Activated CD4-positive, alpha-beta T cell treated with anti-CD3 and anti-CD28 coated beads, Interleukin-2, Interleukin-4, amounts not matched to agents 100 ng/mL and 50 ng/mL, durations not matched to agents 16 hours and 8 hours (primary cell): ENCODE measurements around the gene HTRA3.

ENCODE experiments used
- DNase-seq: peaks from one replicate; pipeline ENCODE4 v3.0.0-alpha.2; 2020; ENCODE audit warnings: low spot score

Gene HTRA3

DNA sequence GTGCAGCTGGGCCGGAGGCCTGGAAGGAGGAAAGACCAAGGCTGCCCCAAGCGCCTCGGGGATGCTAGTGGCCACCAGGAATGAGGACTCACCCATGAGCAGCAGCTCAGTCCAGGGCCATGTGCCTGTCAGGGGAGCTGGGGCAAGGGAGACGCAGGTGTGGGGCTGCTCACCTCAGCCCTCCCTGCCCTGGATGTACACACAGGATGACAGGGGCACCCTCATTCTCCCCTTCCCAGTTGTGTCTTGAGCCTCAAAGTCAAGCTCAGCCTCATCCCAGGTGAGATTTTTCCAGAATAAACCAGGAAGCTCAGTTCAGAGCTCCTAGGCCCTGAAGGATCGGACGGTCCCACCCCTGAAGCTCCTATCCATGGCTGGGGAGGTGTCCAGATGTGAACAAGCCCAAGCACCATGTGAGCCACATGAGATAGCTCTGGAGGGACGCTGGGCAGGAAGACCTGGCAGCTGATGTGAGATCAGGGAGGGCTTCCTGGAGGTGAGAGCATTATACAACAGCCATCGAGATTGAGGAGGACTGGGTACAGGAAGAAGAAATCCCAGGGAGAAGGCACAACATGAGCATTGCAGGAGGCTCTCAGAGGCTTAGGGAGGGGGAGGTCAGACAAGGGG lies 23.0 kb downstream of the HTRA3 start:
- DNase-seq = no peak

DNA sequence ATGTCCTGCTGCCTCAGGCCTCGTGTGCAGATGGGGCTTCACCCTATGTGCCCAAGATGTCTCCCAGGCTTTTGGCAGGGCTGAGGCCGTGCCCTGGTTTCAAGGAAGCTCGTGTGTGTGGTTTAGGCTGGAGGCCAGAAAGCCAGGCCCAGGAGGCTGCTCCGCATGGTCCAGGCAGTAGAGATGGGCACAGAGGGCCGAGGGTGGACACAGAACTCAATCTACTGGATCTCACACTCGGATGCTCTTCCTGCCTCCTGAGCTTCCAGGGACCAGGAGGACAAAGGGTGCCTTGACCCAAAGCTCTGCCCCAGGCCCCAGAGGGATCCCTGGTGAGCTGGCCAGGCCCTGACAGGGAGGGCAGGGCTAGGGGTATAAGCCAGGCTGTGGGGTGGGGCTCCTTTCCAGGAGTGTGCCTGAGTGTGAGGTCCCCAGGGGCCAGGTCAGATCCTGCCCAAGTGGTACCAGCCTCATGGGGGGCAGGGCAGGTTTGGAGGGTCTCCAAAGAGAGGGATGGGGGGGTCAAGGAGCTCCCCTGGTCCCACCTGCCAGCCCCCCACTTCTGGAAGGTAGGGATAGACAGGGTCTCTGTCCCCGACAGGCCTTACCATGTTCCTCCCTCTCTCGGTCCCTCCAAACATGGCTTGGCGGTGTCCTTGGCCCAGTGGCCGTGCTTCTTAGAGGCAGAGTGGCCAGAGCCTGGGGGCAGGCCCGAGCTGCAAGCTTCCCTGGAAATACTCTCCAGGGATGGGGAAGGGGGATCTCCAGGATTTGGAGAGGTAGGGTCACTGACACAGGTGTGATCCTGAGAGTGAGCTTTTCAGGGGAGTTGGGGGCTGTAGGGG lies 23.8 kb downstream of the HTRA3 start:
- no peak for DNase-seq

DNA sequence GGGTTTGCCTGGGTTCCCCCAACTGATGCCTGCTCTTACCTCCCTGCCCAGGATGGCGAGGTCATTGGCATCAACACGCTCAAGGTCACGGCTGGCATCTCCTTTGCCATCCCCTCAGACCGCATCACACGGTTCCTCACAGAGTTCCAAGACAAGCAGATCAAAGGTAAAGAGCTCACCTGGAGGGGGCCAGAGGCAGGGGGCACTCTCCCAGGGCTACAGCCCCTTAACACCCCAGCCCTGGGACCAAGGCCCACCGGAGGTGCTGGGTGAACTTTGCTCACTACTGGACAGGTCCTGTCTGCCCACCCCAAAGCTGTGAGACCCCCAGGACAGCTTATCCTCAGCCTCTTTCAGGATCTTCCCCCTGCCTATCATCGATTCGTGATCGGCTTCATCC lies 24.5 kb downstream of the HTRA3 start:
- DNase-seq = no peak

DNA sequence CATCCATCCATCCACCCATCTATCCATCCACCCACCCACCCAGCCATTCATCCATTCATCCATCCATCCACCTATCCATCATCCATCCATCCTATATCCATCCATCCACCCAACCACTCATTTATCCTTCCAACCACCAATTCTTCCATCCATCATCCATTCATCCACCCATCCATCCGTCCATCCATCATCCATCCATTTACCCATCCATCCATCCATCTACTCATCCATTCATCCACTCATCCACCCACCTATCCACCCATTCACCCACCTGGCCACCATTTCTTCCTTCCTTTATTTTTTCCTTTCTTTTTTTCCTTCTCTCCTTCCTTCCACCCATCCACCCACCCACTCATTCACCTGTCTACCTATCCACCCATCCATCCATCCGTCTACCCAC lies 25.2 kb downstream of the HTRA3 start:
- DNase-seq = no peak

DNA sequence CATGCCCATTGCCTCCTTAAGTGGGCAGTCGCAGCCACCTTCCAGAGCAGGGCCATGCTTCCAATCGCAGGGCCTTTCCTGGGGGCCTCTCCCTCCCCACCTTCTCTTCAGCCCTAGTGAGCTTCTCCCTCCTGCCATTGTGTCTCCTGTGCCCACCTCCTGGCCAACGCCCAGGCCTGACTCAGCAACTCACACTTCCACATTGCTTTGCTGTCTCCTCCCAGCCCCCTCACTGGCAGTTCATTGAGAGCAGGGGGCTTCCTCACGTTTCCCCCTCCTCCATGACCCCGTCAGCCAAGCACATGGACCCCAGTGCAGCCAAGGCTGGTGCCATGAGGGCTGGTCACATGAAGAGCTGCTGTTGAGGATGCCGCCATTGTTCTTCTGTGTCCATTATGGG lies 25.9 kb downstream of the HTRA3 start:
- DNase-seq = no peak

DNA sequence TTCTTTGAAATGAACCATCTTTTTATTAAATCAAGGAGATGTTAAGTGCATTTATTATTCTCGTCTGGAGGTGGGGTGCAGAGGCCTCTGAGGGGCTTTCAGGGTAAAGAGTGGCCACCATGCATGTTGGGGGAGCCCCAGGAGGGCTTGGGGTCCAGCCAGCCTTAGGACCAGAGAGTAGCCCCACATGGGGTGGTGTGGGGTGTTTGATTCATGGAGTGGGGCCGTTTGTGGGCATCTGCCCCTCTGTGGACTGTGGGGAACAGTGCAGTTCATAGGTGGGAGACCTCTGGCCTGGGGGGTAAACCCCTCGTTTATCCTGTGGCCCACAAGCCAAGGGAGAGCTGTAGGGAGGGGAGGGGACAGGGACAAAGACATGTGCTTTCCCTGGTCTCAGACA lies 26.9 kb downstream of the HTRA3 start:
- no peak for DNase-seq

DNA sequence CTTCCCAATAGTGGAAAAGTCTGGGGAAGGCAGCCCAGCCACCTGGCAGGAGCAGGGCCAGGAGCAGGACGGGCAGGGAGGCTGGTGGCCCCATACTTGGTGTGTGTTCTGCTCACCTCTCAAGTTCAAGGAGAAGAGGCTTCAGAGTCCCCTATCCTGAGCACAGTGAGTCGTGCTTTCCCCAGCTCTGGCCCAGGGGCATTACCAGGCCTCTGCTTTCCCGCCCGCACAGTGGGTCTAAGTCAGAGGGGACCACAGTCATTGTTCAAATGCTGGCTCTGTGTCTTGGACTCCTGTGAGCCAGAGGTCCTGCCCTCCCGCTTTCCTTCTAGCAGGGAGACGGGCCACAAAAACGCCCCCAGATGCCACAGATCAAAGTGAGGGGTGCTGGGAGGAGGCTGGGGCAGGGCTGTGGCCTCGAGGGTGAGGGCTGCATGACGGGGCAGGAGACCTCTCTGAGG lies 27.6 kb downstream of the HTRA3 start:
- DNase-seq = no peak

DNA sequence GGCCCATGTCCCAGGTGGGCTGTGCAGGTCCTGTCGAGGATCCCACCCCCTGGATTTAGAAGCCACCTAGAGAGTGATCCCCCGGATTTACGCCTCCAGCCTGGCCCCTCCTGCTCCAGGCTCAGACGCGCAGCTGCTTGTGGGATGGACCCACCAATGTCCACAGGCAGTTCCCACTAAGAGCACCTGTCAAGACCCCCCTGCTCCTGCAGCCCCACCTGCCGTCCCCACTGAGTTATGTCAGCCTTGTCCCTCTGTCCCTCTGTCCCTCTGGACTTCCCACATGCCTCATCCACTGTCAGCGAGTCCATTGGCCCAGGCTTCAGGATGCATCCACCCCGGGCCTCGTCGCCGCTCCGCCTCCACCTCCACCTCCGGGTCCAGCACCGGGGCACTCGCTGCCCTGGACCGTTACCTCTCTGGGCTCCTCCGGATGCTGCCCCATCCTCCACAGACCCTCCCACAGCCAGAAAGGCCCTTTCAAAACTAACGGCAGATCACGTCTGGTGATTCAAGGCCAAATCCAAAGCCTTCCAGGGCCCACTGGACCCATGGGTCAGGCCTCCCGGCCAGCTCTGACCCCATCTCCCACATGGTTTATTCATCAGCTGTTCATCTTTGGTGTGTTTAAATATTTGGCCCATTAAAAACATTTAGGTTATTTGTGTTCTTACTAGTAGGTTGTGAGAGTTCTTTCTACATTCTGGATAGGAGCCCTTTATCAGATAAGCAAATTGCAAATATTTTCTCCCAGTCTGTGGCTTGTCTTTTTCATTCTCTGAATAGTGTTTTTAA lies 28.3 kb downstream of the HTRA3 start:
- DNase-seq = no peak

DNA sequence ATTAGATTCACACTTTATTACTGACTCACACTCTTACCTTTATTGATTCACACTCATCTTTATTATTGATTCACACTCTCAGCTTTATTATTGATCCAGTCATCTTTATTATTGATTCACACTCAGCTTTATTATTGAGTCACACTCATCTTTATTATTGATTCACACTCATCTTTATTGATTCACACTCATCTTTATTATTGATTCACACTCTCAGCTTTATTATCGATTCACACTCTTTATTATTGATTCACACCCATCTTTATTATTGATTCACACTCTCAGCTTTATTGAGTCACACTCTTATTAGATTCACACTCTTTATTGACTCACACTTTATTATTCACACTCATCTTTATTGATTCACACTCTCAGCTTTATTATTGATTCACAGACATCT lies 31.3 kb downstream of the HTRA3 start:
- DNase-seq = no peak

DNA sequence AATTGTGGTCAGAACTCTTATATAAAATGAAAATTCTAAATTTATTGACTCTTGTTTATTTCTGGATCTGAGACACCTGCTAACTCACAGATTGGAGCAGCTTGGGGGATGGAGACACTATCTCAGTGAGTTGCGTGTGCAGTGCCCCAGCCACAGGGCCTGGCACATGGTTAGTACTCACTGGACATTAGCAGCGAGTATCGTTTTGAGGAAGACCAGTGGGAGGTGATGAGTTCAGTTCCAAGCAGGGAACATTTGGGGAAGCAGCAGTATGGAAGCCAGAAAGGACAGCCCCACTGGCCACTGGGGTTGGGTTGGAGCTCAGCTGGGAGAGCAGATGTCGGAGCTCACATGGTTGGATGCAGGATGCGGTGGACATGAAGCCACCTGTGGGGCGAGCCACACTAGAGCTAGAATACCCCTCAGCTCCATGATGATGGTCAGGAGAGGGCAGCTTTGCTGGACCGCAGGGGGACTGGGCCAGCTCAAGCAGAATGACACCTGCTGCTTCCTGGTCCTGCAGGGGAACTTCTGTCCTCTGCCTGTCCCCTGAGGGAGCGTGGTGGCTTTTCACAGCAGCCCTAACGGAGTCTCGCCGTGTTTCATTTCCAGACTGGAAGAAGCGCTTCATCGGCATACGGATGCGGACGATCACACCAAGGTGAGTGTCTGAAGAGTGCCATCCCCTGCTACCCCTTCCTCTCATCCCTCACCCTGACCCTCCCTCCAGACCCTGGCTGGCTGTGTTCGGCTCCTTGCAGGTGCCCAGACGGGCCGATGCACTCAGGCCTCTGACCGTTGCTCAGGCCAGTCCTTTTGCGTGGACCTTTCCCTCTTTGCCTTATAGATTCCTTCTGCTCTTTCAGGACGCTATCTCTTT lies 32.5 kb downstream of the HTRA3 start:
- no peak for DNase-seq

DNA sequence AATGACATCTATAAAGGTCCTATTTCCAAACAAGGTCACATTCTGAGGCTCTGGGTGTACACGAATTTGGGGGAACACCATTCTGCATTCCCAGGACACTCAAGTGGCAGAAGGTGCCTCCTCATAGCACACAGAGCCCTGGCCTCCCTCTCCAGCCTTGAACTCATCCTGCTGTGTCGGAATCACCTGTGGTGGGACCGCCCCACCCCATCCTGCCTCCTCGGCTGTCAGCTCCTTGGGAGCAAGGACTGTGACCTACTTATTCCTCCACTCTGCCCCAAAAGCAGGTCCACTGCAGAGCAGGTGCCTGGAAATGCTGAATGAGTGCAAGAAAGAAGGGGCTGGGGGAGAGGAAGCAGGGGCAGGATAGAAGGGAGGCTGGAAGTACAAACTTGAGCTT lies 33.5 kb downstream of the HTRA3 start:
- DNase-seq = no peak

DNA sequence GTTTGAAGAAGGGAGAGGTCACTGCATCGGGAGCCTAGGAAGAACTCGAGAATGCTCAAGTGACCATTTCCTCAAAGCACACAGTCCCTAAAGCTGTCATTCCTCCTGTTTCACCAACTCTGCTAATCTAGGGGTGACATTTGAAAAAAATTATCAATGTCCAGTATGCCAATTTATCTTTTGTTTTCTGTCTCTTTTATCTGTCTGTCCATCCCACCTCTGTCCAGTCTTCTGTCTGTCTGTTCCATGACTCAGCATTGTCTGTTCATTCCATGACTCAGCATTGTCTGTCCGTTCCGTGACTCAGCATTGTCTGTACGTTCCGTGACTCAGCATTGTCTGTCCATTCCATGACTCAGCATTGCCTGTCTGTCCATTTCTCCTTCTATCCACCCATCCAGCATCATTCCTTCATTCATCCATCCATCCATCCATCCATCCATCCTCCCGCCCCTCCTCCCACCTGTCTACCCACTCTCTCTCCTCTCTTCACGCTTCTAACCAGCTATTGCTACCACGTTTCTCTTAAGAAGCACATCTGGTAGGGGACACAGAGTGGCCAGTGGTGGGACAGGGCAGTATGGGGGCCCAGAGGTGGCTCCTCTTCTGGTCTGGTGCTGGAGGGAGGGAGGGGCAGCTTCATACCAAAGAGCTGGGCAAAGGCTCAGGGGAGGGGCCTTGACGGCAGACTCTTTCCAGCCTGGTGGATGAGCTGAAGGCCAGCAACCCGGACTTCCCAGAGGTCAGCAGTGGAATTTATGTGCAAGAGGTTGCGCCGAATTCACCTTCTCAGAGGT lies 34.1 kb downstream of the HTRA3 start:
- peak; percentile 24 for DNase-seq

DNA sequence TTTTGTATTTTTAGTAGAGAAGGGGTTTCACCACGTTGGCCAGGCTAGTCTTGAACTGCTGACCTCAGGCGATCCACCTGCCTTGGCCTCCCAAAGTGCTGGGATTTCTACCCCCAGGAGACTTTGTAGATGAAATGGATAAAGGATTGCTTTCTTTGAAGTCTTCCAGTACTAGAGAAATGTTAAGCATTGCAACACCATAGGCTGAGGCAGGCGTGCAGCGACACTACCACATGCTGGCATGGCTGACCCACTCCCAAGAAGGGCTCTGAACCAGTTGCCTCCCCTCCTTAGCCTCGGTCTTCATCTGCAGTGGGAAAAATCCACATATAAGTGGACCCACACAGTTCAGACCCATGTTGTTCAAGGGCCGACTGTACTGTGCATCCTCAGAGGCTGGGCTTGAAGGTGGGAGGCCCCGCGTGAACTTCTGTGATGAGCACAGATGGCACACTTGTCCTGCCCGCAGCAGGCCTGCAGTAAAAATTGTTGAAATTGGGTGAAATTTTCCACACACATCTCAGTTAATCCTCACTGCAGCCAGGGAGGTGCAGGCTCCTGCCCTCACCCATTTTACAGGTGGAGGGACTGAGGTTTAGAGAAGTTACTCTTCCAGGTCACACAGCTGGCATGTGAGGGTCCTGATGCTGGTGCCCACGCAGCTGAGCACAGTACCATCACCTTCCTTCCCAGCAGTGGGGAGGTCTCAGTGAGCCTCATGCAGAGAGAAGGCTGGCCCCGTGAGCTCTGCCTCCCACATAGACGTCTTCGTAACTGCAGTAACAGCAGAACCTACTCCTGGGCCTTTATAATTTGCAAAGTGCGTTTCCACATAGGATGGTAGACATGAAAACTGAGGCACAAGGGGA lies 35.5 kb downstream of the HTRA3 start:
- no peak for DNase-seq

DNA sequence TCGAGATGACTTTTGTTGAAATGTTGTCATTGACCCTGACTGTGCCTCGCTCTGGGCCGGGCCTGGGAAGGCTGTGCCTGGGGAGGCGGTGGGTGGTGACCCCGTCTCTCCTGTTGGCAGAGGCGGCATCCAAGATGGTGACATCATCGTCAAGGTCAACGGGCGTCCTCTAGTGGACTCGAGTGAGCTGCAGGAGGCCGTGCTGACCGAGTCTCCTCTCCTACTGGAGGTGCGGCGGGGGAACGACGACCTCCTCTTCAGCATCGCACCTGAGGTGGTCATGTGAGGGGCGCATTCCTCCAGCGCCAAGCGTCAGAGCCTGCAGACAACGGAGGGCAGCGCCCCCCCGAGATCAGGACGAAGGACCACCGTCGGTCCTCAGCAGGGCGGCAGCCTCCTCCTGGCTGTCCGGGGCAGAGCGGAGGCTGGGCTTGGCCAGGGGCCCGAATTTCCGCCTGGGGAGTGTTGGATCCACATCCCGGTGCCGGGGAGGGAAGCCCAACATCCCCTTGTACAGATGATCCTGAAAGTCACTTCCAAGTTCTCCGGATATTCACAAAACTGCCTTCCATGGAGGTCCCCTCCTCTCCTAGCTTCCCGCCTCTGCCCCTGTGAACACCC lies 36.4 kb downstream of the HTRA3 start:
- DNase-seq = no peak

DNA sequence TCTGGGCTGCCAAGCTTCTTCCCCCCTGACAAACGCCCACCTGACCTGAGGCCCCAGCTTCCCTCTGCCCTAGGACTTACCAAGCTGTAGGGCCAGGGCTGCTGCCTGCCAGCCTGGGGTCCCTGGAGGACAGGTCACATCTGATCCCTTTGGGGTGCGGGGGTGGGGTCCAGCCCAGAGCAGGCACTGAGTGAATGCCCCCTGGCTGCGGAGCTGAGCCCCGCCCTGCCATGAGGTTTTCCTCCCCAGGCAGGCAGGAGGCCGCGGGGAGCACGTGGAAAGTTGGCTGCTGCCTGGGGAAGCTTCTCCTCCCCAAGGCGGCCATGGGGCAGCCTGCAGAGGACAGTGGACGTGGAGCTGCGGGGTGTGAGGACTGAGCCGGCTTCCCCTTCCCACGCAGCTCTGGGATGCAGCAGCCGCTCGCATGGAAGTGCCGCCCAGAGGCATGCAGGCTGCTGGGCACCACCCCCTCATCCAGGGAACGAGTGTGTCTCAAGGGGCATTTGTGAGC lies 37.0 kb downstream of the HTRA3 start:
- DNase-seq = no peak

DNA sequence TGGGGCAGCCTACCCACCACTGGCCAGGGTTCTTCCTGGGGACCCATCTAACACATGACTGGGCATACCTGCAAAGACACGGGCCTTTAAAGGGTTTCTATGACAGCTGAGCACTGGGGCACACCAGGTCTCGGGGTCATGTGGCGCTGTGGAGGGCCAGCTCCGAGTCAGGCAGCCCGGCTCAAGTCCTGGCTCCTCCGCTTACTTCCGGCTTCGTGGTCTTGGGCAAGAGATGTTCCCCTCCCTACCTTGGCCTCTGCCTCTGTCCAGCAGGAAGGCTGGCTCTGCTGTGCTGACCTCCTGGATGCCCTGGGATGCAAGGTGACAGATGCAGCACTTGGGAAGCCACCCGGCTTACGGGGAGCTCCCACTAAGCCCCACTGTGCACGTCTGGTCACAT lies 37.6 kb downstream of the HTRA3 start:
- DNase-seq = no peak

DNA sequence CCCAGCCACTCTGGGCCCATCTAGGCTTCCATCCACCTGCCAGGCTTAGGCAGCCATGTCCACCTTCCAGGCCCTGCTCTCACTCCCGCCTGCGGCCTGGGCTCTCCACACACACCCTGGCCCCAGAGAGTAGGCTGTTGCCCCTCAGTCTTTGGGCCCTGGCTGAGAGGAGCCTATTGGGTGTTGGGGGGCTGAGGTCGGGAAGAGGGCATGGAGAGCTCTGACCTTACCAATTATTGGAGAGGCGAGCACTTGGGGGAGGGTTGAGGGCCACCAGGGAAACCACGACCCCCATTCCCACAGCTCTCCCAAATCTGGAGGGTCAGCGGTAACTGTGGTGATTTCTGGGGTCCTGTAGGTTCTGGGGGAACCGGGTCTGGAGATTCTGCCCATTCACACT lies 38.2 kb downstream of the HTRA3 start:
- DNase-seq = no peak

DNA sequence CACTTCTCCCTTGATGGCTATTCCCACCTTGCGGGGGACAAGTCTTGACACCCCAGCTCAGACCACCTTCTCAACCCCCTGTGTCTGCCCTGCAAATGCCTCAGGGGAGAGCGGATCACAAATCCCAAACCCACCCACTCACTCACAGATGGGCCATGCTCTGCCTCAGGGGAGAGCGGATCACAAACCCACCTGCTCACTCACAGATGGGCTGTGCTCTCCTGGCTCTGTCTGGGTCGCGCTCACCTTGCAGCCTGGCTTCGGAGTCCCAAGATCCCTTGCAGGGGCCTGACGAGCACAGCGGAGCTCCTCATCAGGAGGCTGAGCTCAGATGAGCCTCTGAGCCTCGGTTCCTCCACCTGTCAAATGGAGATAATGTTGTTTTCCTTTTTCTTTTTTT lies 38.6 kb downstream of the HTRA3 start:
- no peak for DNase-seq
